ENCODE measurements around the gene SNTA1.

GRCh38 chr20:33419140-33419974 is 24.2 kb downstream of the SNTA1 start:
- no peak for TF ChIP-seq CTCF (IDR thresholded peaks at IDR 0.05 in 4 of 5, conservative IDR thresholded peaks at IDR 0.05 in 1 of 5)
- TF ChIP-seq POLR2A (IDR thresholded peaks at IDR 0.05): peak; percentile 72 to 74
